H1 (cell line): ENCODE measurements around the gene ADRA2C. TPM values are rescaled to one million over a fixed set of nuclear protein-coding genes. Genes with fewer than 3 reads are reported as not detected.
A peak's percentile ranks its signal among the peaks of the same experiment; 100 is the strongest.

Source experiments
- CTCF ChIA-PET: fragments of 300-600 bp; sonication (Branson Sonifier 250); formaldehyde crosslinking; loops from one replicate; lab custom pipeline; 2021; ENCODE audit not compliant: partially characterized antibody; lab: Charles Lee
- POLR2A ChIA-PET: fragments of 300-600 bp; sonication (Branson Sonifier 250); formaldehyde crosslinking; loops from one replicate; lab custom pipeline; 2021; ENCODE audit warnings: inconsistent platforms; ENCODE audit not compliant: partially characterized antibody; lab: Charles Lee
- DNase-seq, 2 experiments: peaks; one replicate each; pipeline versions ENCODE4 v3.0.0 to v3.0.0-alpha.2; 2010 to 2022; ENCODE audit warnings: low spot score in 2 of 2, low read depth in 1 of 2, mixed read lengths in 1 of 2
- FAIRE-seq: peaks from 2 replicates; lab custom pipeline; 2011; peaks lifted over from hg19 to GRCh38; lab: Jason Lieb, UNC
- H2AFZ ChIP-seq: 2 replicates; pipeline ENCODE4 v1.8.1; 2012; ENCODE audit warnings: low read length, inconsistent platforms
- H2AK5ac ChIP-seq: 2 replicates; pipeline ENCODE4 v1.6.1; 2013; ENCODE audit warnings: low read depth, low read length
- H2BK120ac ChIP-seq: replicated peaks from 2 replicates; pipeline ENCODE3; 2013; ENCODE audit warnings: low read depth, low read length, inconsistent platforms
- H2BK12ac ChIP-seq: 2 replicates; pipeline ENCODE4 v1.6.1; 2013; ENCODE audit warnings: low read depth, low read length
- H2BK15ac ChIP-seq: 2 replicates; pipeline ENCODE4 v1.6.1; 2013; ENCODE audit warnings: low read length
- H2BK20ac ChIP-seq: 2 replicates; pipeline ENCODE4 v1.6.1; 2013; ENCODE audit warnings: low read length
- H2BK5ac ChIP-seq: 2 replicates; pipeline ENCODE4 v1.6.1; 2013; ENCODE audit warnings: low read depth, low read length
- H3K14ac ChIP-seq: 2 replicates; pipeline ENCODE4 v1.6.1; 2013; ENCODE audit warnings: inconsistent platforms; ENCODE audit not compliant: insufficient read length
- H3K18ac ChIP-seq: 2 replicates; pipeline ENCODE4 v1.6.1; 2013; ENCODE audit warnings: low read length; ENCODE audit errors: extremely low read depth
- H3K23ac ChIP-seq: 2 replicates; pipeline ENCODE4 v1.6.1; 2013; ENCODE audit warnings: inconsistent platforms; ENCODE audit not compliant: insufficient read length
- H3K23me2 ChIP-seq: 2 replicates; pipeline ENCODE4 v1.6.1; 2013; ENCODE audit warnings: low read depth, low read length
- H3K27ac ChIP-seq: 2 replicates; pipeline ENCODE4 v1.6.1; 2011; ENCODE audit warnings: low read depth, low read length, inconsistent platforms
- H3K27me3 ChIP-seq, 4 experiments: replicated peaks in 1 of 4; 1 replicate in 1 of 4; 2 replicates in 3 of 4; pipeline versions ENCODE4 v1.6.1 to v1.8.1; 2011 to 2013; ENCODE audit warnings: low read length in 3 of 4, mild to moderate bottlenecking in 3 of 4, inconsistent platforms in 2 of 4, mixed read lengths in 2 of 4, moderate library complexity in 1 of 4; ENCODE audit not compliant: control insufficient read depth in 3 of 4, insufficient read depth in 3 of 4; ENCODE audit errors: extremely low read depth in 1 of 4
- H3K36me3 ChIP-seq, 4 experiments: 2 replicates each; pipeline versions ENCODE4 v1.6.1 to v1.8.1; 2011 to 2013; ENCODE audit warnings: mild to moderate bottlenecking in 4 of 4, low read length in 3 of 4, moderate library complexity in 2 of 4, control low read depth in 1 of 4, inconsistent platforms in 1 of 4; ENCODE audit not compliant: insufficient read depth in 4 of 4, control insufficient read depth in 2 of 4
- H3K4ac ChIP-seq: replicated peaks from 2 replicates; pipeline ENCODE3; 2013; ENCODE audit warnings: low read length, low read depth, mixed read lengths, inconsistent platforms; ENCODE audit not compliant: insufficient read length
- H3K4me1 ChIP-seq, 4 experiments: replicated peaks in 1 of 4; 1 replicate in 1 of 4; 2 replicates in 3 of 4; pipeline versions ENCODE4 v1.6.1 to v1.8.1; 2011 to 2013; ENCODE audit warnings: low read length in 3 of 4, inconsistent platforms in 2 of 4, mixed read lengths in 1 of 4; ENCODE audit not compliant: insufficient read depth in 4 of 4, control insufficient read depth in 3 of 4
- H3K4me2 ChIP-seq, 2 experiments: 2 replicates each; pipeline versions ENCODE4 v1.6.1 to v1.8.1; 2011 to 2013; ENCODE audit warnings: low read depth in 2 of 2, low read length in 2 of 2, control low read depth in 1 of 2, inconsistent platforms in 1 of 2, mild to moderate bottlenecking in 1 of 2; ENCODE audit not compliant: insufficient read depth in 1 of 2
- H3K4me3 ChIP-seq, 4 experiments: fragments of 200-600, 300-600 bp in 1 of 4; sonication (generic), shearing (Covaris generic), sonication (Bioruptor Twin) in 1 of 4; 2 replicates each; pipeline versions ENCODE4 v1.5.1 to v1.8.1; 2011 to 2016; ENCODE audit warnings: low read length in 4 of 4, low read depth in 3 of 4, control low read depth in 2 of 4, inconsistent platforms in 2 of 4, mild to moderate bottlenecking in 2 of 4, mixed read lengths in 1 of 4, moderate library complexity in 1 of 4; ENCODE audit not compliant: insufficient read depth in 2 of 4; ENCODE audit errors: extremely low read depth in 1 of 4
- H3K56ac ChIP-seq: replicated peaks from 2 replicates; pipeline ENCODE3; 2013; ENCODE audit warnings: low read depth, mild to moderate bottlenecking, mixed read lengths, low read length, inconsistent platforms; ENCODE audit not compliant: insufficient read length
- H3K79me1 ChIP-seq: 2 replicates; pipeline ENCODE4 v1.6.1; 2013; ENCODE audit warnings: low read depth, low read length, control low read depth
- H3K79me2 ChIP-seq, 2 experiments: 2 replicates each; pipeline versions ENCODE4 v1.6.1 to v1.8.1; 2012 to 2013; ENCODE audit warnings: low read length in 2 of 2, mild to moderate bottlenecking in 2 of 2, inconsistent platforms in 1 of 2; ENCODE audit not compliant: insufficient read depth in 2 of 2, control insufficient read depth in 1 of 2
- H3K9ac ChIP-seq, 4 experiments: replicated peaks in 1 of 4; 1 replicate in 1 of 4; 2 replicates in 3 of 4; pipeline versions ENCODE4 v1.6.1 to v1.8.1; 2011 to 2013; ENCODE audit warnings: low read depth in 3 of 4, low read length in 3 of 4, control low read depth in 2 of 4, mild to moderate bottlenecking in 2 of 4, moderate library complexity in 2 of 4, inconsistent platforms in 1 of 4; ENCODE audit errors: extremely low read depth in 1 of 4
- H3K9me3 ChIP-seq, 2 experiments: 2 replicates each; pipeline versions ENCODE4 v1.6.1 to v1.8.1; 2012 to 2013; ENCODE audit warnings: mild to moderate bottlenecking in 2 of 2, moderate library complexity in 2 of 2, control low read depth in 1 of 2, inconsistent platforms in 1 of 2, low read depth in 1 of 2, low read length in 1 of 2, mixed read lengths in 1 of 2; ENCODE audit not compliant: insufficient read depth in 2 of 2
- H4K20me1 ChIP-seq, 2 experiments: replicated peaks in 1 of 2; 2 replicates each; pipeline versions ENCODE3 to v1.8.1; 2011 to 2013; ENCODE audit warnings: inconsistent platforms in 2 of 2, low read length in 2 of 2, mild to moderate bottlenecking in 1 of 2; ENCODE audit not compliant: insufficient read depth in 2 of 2, control insufficient read depth in 1 of 2
- H4K5ac ChIP-seq: 2 replicates; pipeline ENCODE4 v1.6.1; 2013; ENCODE audit warnings: low read length, low read depth, mixed read lengths, inconsistent platforms; ENCODE audit not compliant: insufficient read length
- H4K8ac ChIP-seq: 2 replicates; pipeline ENCODE4 v1.8.0; 2013; ENCODE audit warnings: mild to moderate bottlenecking, moderate library complexity, low read length, inconsistent platforms; ENCODE audit not compliant: insufficient read depth; ENCODE audit errors: extremely low read depth
- H4K91ac ChIP-seq: replicated peaks from 2 replicates; pipeline ENCODE3; 2013; ENCODE audit warnings: low read length, mixed read lengths, inconsistent platforms; ENCODE audit not compliant: insufficient read length
- CHD2 ChIP-seq: IDR thresholded peaks from 2 replicates; pipeline ENCODE4 v1.6.1; 2012; ENCODE audit warnings: low read length, improper control_type of control experiment
- CTBP2 ChIP-seq: IDR thresholded peaks from 2 replicates; pipeline ENCODE4 v1.7.0; 2011; ENCODE audit warnings: borderline replicate concordance, mild to moderate bottlenecking, moderate library complexity, mixed read lengths, low read length; ENCODE audit not compliant: insufficient read depth, insufficient read length
- FOSL1 ChIP-seq: IDR thresholded peaks from 2 replicates; pipeline ENCODE4 v1.6.1; 2011; ENCODE audit warnings: mild to moderate bottlenecking, low read depth, low read length, moderate library complexity; ENCODE audit not compliant: insufficient read depth
- GTF2F1 ChIP-seq: IDR thresholded peaks from 2 replicates; pipeline ENCODE4 v1.6.1; 2012; ENCODE audit warnings: low read depth, low read length, improper control_type of control experiment, borderline replicate concordance
- KDM1A ChIP-seq: fragments of 200-600, 300-600 bp; sonication (generic); IDR thresholded peaks from 2 replicates; pipeline ENCODE4 v1.7.1; 2016; ENCODE audit warnings: mild to moderate bottlenecking, low read length, borderline replicate concordance
- KDM4A ChIP-seq: IDR thresholded peaks from one replicate; pipeline ENCODE4 v1.7.1; 2012; ENCODE audit warnings: low read depth, mild to moderate bottlenecking, moderate library complexity, low read length, inconsistent platforms; ENCODE audit not compliant: severe bottlenecking
- RXRA ChIP-seq: IDR thresholded peaks from 2 replicates; pipeline ENCODE4 v1.6.1; 2011; ENCODE audit warnings: low read depth, mild to moderate bottlenecking, low read length, moderate library complexity; ENCODE audit not compliant: insufficient read depth
- WGBS, 2 experiments: shearing (Covaris generic) in 1 of 2; methylation state at CpG; one replicate each; pipeline versions ENCODE4 v1.1.6 to v1.1.7; 2013 to 2015; ENCODE audit warnings: low lambda C conversion rate in 2 of 2, mixed read lengths in 2 of 2, inconsistent platforms in 1 of 2, low coverage in 1 of 2, missing lambda C conversion rate in 1 of 2; ENCODE audit not compliant: insufficient replicate concordance in 2 of 2, insufficient coverage in 1 of 2, insufficient read length in 1 of 2; ENCODE audit errors: extremely low coverage in 1 of 2, missing lambda C conversion rate in 1 of 2; 5-methylcytosine and 5-hydroxymethylcytosine counted together
- polyA plus RNA-seq, 7 experiments: library from polyadenylated mRNA; depleted of rRNA in 3 of 7; stranded (reverse) in 5 of 7; unstranded in 2 of 7; fragments of >200 nt in 5 of 7; fragments of 200-250 nt in 2 of 7; gene quantifications; 1 replicate in 5 of 7; 2 replicates in 1 of 7; 4 replicates in 1 of 7; pipeline versions ENCODE4 v1.2.1 to v1.2.3, GENCODE V29; 2011 to 2013; ENCODE audit warnings: missing spikeins in 2 of 7, mixed read lengths in 2 of 7
- total RNA-seq: library from RNA; stranded (reverse); fragmentation: NEBNext Ultra II Directional; extraction: Animal tissue kit (Norgen Biotek cat#: 25700); gene quantifications from 2 replicates; pipeline ENCODE4 v1.2.1, GENCODE V29; 2021
- TF ChIP-seq, protein P1 (sequence below), 3 experiments: IDR thresholded peaks; 1 replicate in 2 of 3; 2 replicates in 1 of 3; pipeline versions ENCODE4 v1.5.1 to v1.6.1; 2011; ENCODE audit warnings: low read length in 3 of 3, mild to moderate bottlenecking in 3 of 3, inconsistent platforms in 2 of 3, low read depth in 1 of 3, moderate library complexity in 1 of 3; ENCODE audit not compliant: insufficient read depth in 1 of 3; ENCODE audit errors: control extremely low read depth in 1 of 3

The ADRA2C gene
- total and polyA plus RNA-seq, 2 of the 8 experiments (the other 6 are each of a cell fraction or from before 2014, with no cell fraction given) = 14.6 to 14.8 TPM

DNA sequence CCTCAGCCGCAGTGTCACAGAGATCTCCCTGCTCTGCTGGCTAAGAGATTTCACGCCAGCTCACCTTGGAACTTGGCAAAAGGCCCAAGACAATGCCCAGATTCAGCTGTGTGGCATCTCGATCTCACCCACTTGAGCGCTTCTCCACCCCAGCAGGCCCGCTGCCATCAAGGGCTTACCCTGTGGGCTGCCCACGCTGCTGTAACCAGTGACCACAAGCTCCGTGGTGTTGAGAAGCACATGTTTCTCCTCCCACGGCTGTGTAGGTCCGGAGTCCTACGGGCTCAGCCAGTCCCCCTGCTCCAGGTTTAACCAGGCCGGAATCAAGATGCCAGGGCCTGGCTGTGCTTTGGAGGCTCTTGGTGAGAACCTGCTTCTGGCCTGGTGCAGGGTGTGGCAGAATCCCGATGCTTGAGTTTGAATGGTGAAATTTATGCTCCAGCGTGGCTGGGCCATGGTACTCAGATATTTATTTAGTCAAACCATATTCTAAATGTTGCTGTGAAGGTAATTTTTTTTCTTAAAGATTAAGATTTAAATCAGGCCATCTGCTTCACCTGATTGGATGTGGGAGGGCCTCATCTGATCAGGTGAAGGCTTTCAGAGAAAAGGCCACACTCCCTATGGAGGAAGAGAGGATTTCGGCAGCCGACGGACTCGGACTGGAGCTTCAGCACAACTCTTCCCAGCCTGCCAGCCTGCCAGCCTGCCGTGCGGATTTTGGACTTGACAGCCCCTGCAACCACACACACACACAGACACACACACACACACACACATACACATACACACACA is 24.8 kb upstream of the ADRA2C start:
- Histone ChIP-seq H2AK5ac (0 out of 2 replicates have a peak overlapping the region, but pooled peaks have one; percentile 13), H4K91ac (no peak overlapping the region), H3K4me3 (no peak overlapping the region), H2AFZ (no peak overlapping the region), H3K4me2 (no peak overlapping the region), H3K4ac (no peak overlapping the region), H4K5ac (no peak overlapping the region), H3K27ac (no peak overlapping the region), H3K56ac (no peak overlapping the region), H3K14ac (no peak overlapping the region), H3K79me2 (no peaks in the 10 kb centered on the region), H3K23me2 (no peaks in the 10 kb centered on the region), H3K36me3 (no peaks in the 10 kb centered on the region), H4K8ac (no peak overlapping the region; the same call in 1 of the 2 replicates), H2BK5ac (no peak overlapping the region), H3K23ac (no peak overlapping the region), H2BK20ac (no peak overlapping the region), H2BK12ac (no peak overlapping the region), H2BK15ac (no peak overlapping the region), H3K18ac (no peak overlapping the region), H3K9ac (no peak overlapping the region), H3K4me1 (peaks cover 0 to 20% (median 5%) of the 10 kb centered on the region in 4 experiments; a peak in 5 of 7 replicates), H3K9me3 (peaks cover 4 to 8% of the 10 kb centered on the region in 2 experiments; a peak in 3 of 4 replicates), H3K27me3 (no peaks in the 10 kb centered on the region; a peak in 2 of 7 replicates), H3K79me1 (no peaks in the 10 kb centered on the region), H4K20me1 (no peaks in the 10 kb centered on the region), H2BK120ac (no peak overlapping the region)
- no peak for FAIRE-seq
- 80% methylated on average over 17 of the region's 19 CpGs; no CpG with 5 or more reads in 1 of the 2 experiments for WGBS, 2 experiments
- no peak for DNase-seq
- ChIA-PET POLR2A (interaction anchor here (2.0 kb wide), 1 partner anchor 12 kb away, joined by 6 read pairs; no protein-coding TSS in a partner anchor), CTCF (interaction anchor here (1.1 to 6.1 kb wide), 2 partner anchors 12 to 26 kb away, joined by 3 to 25 read pairs; no protein-coding TSS in a partner anchor)
- no peak for TF ChIP-seq KDM1A
- TF ChIP-seq KDM4A = no peak
- TF ChIP-seq, protein P1, sequence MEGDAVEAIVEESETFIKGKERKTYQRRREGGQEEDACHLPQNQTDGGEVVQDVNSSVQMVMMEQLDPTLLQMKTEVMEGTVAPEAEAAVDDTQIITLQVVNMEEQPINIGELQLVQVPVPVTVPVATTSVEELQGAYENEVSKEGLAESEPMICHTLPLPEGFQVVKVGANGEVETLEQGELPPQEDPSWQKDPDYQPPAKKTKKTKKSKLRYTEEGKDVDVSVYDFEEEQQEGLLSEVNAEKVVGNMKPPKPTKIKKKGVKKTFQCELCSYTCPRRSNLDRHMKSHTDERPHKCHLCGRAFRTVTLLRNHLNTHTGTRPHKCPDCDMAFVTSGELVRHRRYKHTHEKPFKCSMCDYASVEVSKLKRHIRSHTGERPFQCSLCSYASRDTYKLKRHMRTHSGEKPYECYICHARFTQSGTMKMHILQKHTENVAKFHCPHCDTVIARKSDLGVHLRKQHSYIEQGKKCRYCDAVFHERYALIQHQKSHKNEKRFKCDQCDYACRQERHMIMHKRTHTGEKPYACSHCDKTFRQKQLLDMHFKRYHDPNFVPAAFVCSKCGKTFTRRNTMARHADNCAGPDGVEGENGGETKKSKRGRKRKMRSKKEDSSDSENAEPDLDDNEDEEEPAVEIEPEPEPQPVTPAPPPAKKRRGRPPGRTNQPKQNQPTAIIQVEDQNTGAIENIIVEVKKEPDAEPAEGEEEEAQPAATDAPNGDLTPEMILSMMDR (IDR thresholded peaks at IDR 0.05; ENCODE audit: control extremely low read depth in 1 of 3, insufficient read depth in 1 of 3, low read depth in 1 of 3, low read length in 3 of 3) = no peak
- no peak for TF ChIP-seq CHD2
- no peak for TF ChIP-seq GTF2F1
- no peak for TF ChIP-seq FOSL1
- no peak for TF ChIP-seq RXRA
- no peak for TF ChIP-seq CTBP2
